ENCODE data around the gene MME. TPM values are rescaled to one million over a fixed set of nuclear protein-coding genes. Genes with fewer than 3 reads are reported as not detected.
A peak's percentile ranks its signal among the peaks of the same experiment; 100 is the strongest.

Gene MME
- total RNA-seq, 1 donor from 2014 or later: 85.4 TPM

DNA sequence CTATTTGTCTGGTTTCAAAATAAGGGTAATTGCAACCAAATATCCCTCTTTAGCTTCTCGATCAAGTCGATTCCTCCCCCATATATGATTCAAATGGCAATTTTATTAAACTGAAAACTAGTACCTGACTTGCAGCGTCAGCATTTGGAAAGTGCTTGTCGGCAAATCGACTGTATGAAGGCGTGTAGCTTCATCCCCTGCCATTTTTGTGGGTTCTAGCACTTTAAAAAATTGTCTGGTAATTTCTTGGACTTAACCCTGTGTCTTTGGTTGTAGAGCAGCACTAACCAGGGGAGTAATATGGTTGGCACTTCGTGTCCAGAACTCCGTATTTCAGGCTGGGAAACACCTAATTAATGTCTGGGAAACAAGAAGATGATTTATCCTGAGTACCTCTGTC, 573 bp downstream of the MME start:
- H3K27ac ChIP-seq: no peak overlapping the region
- DNase-seq (no peak), ATAC-seq (peak in 1 of 2 donors; percentile 12)
- intact Hi-C loops (cut with DNase I): no loop called here
- TF ChIP-seq, protein P1, sequence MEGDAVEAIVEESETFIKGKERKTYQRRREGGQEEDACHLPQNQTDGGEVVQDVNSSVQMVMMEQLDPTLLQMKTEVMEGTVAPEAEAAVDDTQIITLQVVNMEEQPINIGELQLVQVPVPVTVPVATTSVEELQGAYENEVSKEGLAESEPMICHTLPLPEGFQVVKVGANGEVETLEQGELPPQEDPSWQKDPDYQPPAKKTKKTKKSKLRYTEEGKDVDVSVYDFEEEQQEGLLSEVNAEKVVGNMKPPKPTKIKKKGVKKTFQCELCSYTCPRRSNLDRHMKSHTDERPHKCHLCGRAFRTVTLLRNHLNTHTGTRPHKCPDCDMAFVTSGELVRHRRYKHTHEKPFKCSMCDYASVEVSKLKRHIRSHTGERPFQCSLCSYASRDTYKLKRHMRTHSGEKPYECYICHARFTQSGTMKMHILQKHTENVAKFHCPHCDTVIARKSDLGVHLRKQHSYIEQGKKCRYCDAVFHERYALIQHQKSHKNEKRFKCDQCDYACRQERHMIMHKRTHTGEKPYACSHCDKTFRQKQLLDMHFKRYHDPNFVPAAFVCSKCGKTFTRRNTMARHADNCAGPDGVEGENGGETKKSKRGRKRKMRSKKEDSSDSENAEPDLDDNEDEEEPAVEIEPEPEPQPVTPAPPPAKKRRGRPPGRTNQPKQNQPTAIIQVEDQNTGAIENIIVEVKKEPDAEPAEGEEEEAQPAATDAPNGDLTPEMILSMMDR (IDR thresholded peaks at IDR 0.05): no peak
- peaks cover 16% of the 10 kb centered on the region for H3K4me1 ChIP-seq
- peak overlapping the region; percentile 64 for H3K4me3 ChIP-seq
- H3K27me3 ChIP-seq (ENCODE audit: low read depth): peaks cover 18% of the 10 kb centered on the region
- no peaks in the 10 kb centered on the region for H3K9me3 ChIP-seq
- no peaks in the 10 kb centered on the region for H3K36me3 ChIP-seq

- no peak for ATAC-seq
- H3K27me3 ChIP-seq (ENCODE audit: low read depth): peaks cover 18% of the 10 kb centered on the region
- peaks cover 16% of the 10 kb centered on the region for H3K4me1 ChIP-seq
- no peaks in the 10 kb centered on the region for H3K36me3 ChIP-seq
- no peak for DNase-seq
- H3K4me3 ChIP-seq: no peak overlapping the region
- TF ChIP-seq, protein P1 (IDR thresholded peaks at IDR 0.05): no peak
- no peak overlapping the region for H3K27ac ChIP-seq
- intact Hi-C loops (cut with DNase I): no loop called here
- H3K9me3 ChIP-seq: no peaks in the 10 kb centered on the region
Observed at GRCh38 chr3:155083313-155083905, 3.3 kb downstream of the MME start.

- Histone ChIP-seq H3K4me3 (no peak overlapping the region), H3K4me1 (peaks cover 7% of the 10 kb centered on the region), H3K27me3 (ENCODE audit: low read depth) (peaks cover 12% of the 10 kb centered on the region), H3K27ac (no peak overlapping the region), H3K9me3 (no peaks in the 10 kb centered on the region), H3K36me3 (no peaks in the 10 kb centered on the region)
- DNase-seq: no peak
- intact Hi-C loops (cut with DNase I): no loop called here
- TF ChIP-seq, protein P1 (IDR thresholded peaks at IDR 0.05): no peak
- no peak for ATAC-seq
Observed at GRCh38 chr3:155084567-155084966, 4.4 kb downstream of the MME start.

DNA sequence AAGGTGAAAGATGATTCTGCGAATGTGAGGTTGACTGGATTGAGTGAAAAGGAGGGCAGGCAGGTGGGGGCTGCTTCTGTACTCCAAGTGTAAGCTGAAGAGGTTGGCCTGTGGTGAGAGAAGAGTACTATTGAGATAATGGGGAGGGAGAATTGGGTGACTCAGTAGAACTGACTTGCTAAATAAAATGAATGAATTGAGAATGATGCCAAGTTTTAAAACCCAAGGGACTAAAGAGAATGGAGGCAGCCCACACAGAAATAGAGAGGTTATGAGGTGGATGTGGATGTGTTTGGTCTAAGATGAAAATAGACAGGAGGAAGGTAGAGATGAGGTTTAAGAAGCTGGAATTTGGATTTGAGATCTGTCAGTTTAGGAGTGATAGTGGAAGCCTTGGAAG, 5.9 kb downstream of the MME start:
- no peak overlapping the region for H3K4me3 ChIP-seq
- ATAC-seq (no peak), DNase-seq (no peak)
- H3K27me3 ChIP-seq (ENCODE audit: low read depth): no peaks in the 10 kb centered on the region
- no peaks in the 10 kb centered on the region for H3K9me3 ChIP-seq
- TF ChIP-seq, protein P1 (IDR thresholded peaks at IDR 0.05): no peak
- H3K4me1 ChIP-seq: no peaks in the 10 kb centered on the region
- intact Hi-C loops (cut with DNase I): no loop called here
- no peak overlapping the region for H3K27ac ChIP-seq
- H3K36me3 ChIP-seq: no peaks in the 10 kb centered on the region

GRCh38 chr3:155088706-155089345, 8.7 kb downstream of the MME start:
- Histone ChIP-seq H3K36me3 (no peaks in the 10 kb centered on the region), H3K27ac (no peak overlapping the region), H3K4me1 (no peaks in the 10 kb centered on the region), H3K27me3 (ENCODE audit: low read depth) (no peaks in the 10 kb centered on the region), H3K4me3 (no peak overlapping the region), H3K9me3 (no peaks in the 10 kb centered on the region)
- ATAC-seq (no peak), DNase-seq (no peak)
- intact Hi-C loops (cut with DNase I): no loop called here
- TF ChIP-seq, protein P1 (IDR thresholded peaks at IDR 0.05): no peak

Data from lower lobe of right lung (tissue), 2 donors.